ENCODE data around the gene SLIT3.

- TF ChIP-seq OSR2 (tag by site-specific recombination; IDR thresholded peaks at IDR 0.05) (no peak), CTCF (tag by site-specific recombination; IDR thresholded peaks at IDR 0.05) (no peak), ZBTB21 (tag by site-specific recombination; IDR thresholded peaks at IDR 0.05) (no peak), ZNF433 (tag by site-specific recombination; IDR thresholded peaks at IDR 0.05; ENCODE audit: low read depth) (no peak), ZBTB7A (tag by site-specific recombination; IDR thresholded peaks at IDR 0.05; ENCODE audit: low read depth) (no peak), ZNF175 (tag by site-specific recombination; IDR thresholded peaks at IDR 0.05) (no peak), ZEB2 (tag by site-specific recombination; IDR thresholded peaks at IDR 0.05) (no peak), ZNF629 (tag by site-specific recombination; IDR thresholded peaks at IDR 0.05) (no peak)
Measured at GRCh38 chr5:168670881-168671575, 629.9 kb downstream of the SLIT3 start.
